Stomach (tissue), 4 donors: ENCODE measurements around the gene WDR35.

Experiments
- CTCF ChIP-seq, 7 experiments: fragments of 450-650 bp in 4 of 7; fragments of 200-600 bp in 3 of 7; sonication (generic) in 3 of 7; IDR thresholded peaks; one replicate each; pipeline ENCODE4 v1.5.1; 2016 to 2019; ENCODE audit warnings: antibody characterized with exemption in 7 of 7, control low read depth in 2 of 7, mild to moderate bottlenecking in 1 of 7
- EP300 ChIP-seq: sonication (generic); formaldehyde crosslinking; IDR thresholded peaks from one replicate; pipeline ENCODE4 v1.6.1; 2017; ENCODE audit warnings: antibody characterized with exemption
- POLR2AphosphoS5 ChIP-seq, 3 donors: sonication (generic); formaldehyde crosslinking; IDR thresholded peaks; one replicate each; pipeline ENCODE4 v1.6.1; 2016; ENCODE audit warnings: antibody characterized with exemption in 3 of 3

GRCh38 chr2:19899985-19900930, 89.6 kb downstream of the WDR35 start:
- TF ChIP-seq CTCF (IDR thresholded peaks at IDR 0.05): no peak
- TF ChIP-seq POLR2AphosphoS5 (IDR thresholded peaks at IDR 0.05): no peak
- no peak for TF ChIP-seq EP300
